HEK293 (cell line): Measurements from ENCODE around the gene CBY2.

Experiments used
- CTCF ChIA-PET: fragments of 350-600 bp; formaldehyde crosslinking; extraction: SDS; loops from one replicate; lab custom pipeline; 2021; ENCODE audit warnings: antibody characterized with exemption; lab: Yijun Ruan, JAX
- POLR2A ChIA-PET: fragments of 300-600 bp; formaldehyde crosslinking; extraction: SDS; loops from one replicate; lab custom pipeline; 2020; ENCODE audit warnings: antibody characterized with exemption, inconsistent platforms; lab: Yijun Ruan, JAX
- H3K27ac ChIP-seq: fragments of 200-500 bp; sonication (Bioruptor generic); 2 replicates; pipeline ENCODE4 v1.5.1; 2014; ENCODE audit warnings: low read depth, low read length, control low read depth, inconsistent platforms; ENCODE audit errors: extremely low read depth
- H3K36me3 ChIP-seq, 2 experiments: fragments of 200-500 bp in 1 of 2; sonication (Bioruptor generic) in 1 of 2; 1 replicate in 1 of 2; 2 replicates in 1 of 2; pipeline ENCODE4 v1.5.1; 2014 to 2017; ENCODE audit warnings: inconsistent platforms in 2 of 2, low read length in 2 of 2; ENCODE audit not compliant: control insufficient read depth in 2 of 2, insufficient read depth in 1 of 2
- H3K4me1 ChIP-seq: fragments of 200-500 bp; sonication (Bioruptor generic); 2 replicates; pipeline ENCODE4 v1.5.1; 2014; ENCODE audit warnings: mild to moderate bottlenecking, low read length, inconsistent platforms; ENCODE audit not compliant: control insufficient read depth, insufficient read depth
- H3K4me3 ChIP-seq: 2 replicates; pipeline ENCODE4 v1.5.1; 2011; ENCODE audit warnings: low read depth, mild to moderate bottlenecking, control low read depth, low read length, moderate library complexity
- H3K9me3 ChIP-seq: fragments of 200-500 bp; sonication (Bioruptor generic); 2 replicates; pipeline ENCODE4 v1.5.1; 2014; ENCODE audit warnings: low read depth, low read length, inconsistent platforms; ENCODE audit not compliant: control insufficient read depth, insufficient read depth
- GLI4 ChIP-seq: fragments of 450-650 bp; formaldehyde crosslinking; IDR thresholded peaks from 2 replicates; pipeline ENCODE4 v1.5.1; 2016; ENCODE audit warnings: missing biosample characterization, missing genetic modification characterization
- HOXD13 ChIP-seq: sonication (generic); formaldehyde crosslinking; IDR thresholded peaks from 2 replicates; pipeline ENCODE4 v1.8.0; 2022; ENCODE audit warnings: missing genetic modification reagents, borderline replicate concordance
- MEIS1 ChIP-seq: sonication (generic); formaldehyde crosslinking; IDR thresholded peaks from 2 replicates; pipeline ENCODE4 v1.8.1; 2022; ENCODE audit warnings: missing genetic modification reagents, mild to moderate bottlenecking, borderline replicate concordance
- TSHZ1 ChIP-seq: fragments of 450-650 bp; formaldehyde crosslinking; IDR thresholded peaks from 2 replicates; pipeline ENCODE4 v1.5.1; 2016; ENCODE audit warnings: missing biosample characterization, missing genetic modification characterization, borderline replicate concordance
- ZBTB20 ChIP-seq: fragments of 450-650 bp; formaldehyde crosslinking; IDR thresholded peaks from 2 replicates; pipeline ENCODE4 v1.5.1; 2016; ENCODE audit warnings: missing biosample characterization, missing genetic modification characterization
- ZIC2 ChIP-seq: fragments of 450-650 bp; formaldehyde crosslinking; IDR thresholded peaks from 2 replicates; pipeline ENCODE4 v1.5.1; 2016; ENCODE audit warnings: missing biosample characterization, missing genetic modification characterization
- ZNF280C ChIP-seq: fragments of 450-650 bp; formaldehyde crosslinking; IDR thresholded peaks from 2 replicates; pipeline ENCODE4 v1.5.1; 2016; ENCODE audit warnings: missing biosample characterization, missing genetic modification characterization
- ZNF391 ChIP-seq: fragments of 450-650 bp; formaldehyde crosslinking; IDR thresholded peaks from 2 replicates; pipeline ENCODE4 v1.5.1; 2016; ENCODE audit warnings: low read depth, missing biosample characterization, missing genetic modification characterization, borderline replicate concordance
- ZNF433 ChIP-seq: fragments of 450-650 bp; formaldehyde crosslinking; IDR thresholded peaks from 2 replicates; pipeline ENCODE4 v1.5.1; 2016; ENCODE audit warnings: missing biosample characterization, missing genetic modification characterization, low read depth
- ZNF518A ChIP-seq: fragments of 450-650 bp; formaldehyde crosslinking; conservative IDR thresholded peaks from 2 replicates; pipeline ENCODE4 v1.5.1; 2016; ENCODE audit warnings: low read depth, missing biosample characterization, missing genetic modification characterization
- ZNF529 ChIP-seq: fragments of 450-650 bp; formaldehyde crosslinking; IDR thresholded peaks from 2 replicates; pipeline ENCODE4 v1.5.1; 2017; ENCODE audit warnings: missing genetic modification characterization, missing biosample characterization; ENCODE audit not compliant: insufficient replicate concordance
- ZNF558 ChIP-seq: fragments of 450-650 bp; formaldehyde crosslinking; IDR thresholded peaks from 2 replicates; pipeline ENCODE4 v1.5.1; 2016; ENCODE audit warnings: missing biosample characterization, missing genetic modification characterization
- TF ChIP-seq, protein P1 (sequence below): fragments of 450-650 bp; formaldehyde crosslinking; IDR thresholded peaks from 2 replicates; pipeline ENCODE4 v1.5.1; 2017; ENCODE audit warnings: missing biosample characterization, missing genetic modification characterization
- TF ChIP-seq, protein P2 (sequence below): fragments of 450-650 bp; formaldehyde crosslinking; IDR thresholded peaks from 2 replicates; pipeline ENCODE4 v1.5.1; 2017; ENCODE audit warnings: missing biosample characterization, missing genetic modification characterization
- TF ChIP-seq, protein P3 (sequence below): fragments of 450-650 bp; formaldehyde crosslinking; IDR thresholded peaks from 2 replicates; pipeline ENCODE4 v1.5.1; 2016; ENCODE audit warnings: missing biosample characterization, missing genetic modification characterization

The CBY2 gene

DNA sequence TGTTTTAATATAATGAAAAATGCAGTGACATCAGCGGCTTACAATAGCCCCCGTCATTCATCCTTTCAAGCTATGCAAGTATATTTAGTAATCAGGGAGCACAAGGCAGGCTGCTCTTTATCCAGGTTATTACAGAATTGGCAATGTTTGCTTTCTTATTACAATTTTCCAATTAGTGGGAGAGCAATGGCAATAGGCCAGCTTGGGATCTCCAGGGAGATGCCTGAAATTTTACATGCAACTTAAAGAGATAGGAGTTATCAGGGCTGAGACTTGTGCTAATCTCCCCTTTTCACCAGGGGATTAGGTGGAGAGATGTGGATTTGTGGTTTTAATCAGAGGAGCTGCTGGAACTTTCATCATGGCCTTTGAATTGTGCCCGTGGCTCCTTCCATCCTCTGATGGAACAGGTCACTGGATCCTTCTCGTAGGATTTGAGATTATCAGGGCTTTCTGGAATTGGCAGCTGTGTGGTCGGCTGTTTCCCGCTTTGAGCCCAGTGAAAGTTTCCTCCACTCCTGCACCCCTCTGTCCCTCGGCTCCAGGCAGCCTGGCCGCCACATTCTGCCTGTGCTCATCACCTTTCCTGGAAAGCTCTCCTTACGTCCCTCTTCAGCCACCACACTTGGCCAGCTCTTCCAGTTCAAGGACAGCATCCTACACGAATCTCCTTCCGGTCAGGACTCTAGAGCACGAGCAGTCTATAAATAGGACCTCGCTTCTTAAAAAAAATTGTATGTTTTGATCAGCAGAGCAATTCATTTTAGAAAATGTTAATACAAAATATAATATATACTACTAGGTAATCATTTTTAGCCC, 47.0 kb downstream of the CBY2 start (continued):
- TF ChIP-seq ZNF280C (tag by site-specific recombination) (no peak), GLI4 (no peak), ZNF518A (tag by site-specific recombination) (no peak), ZNF391 (tag by site-specific recombination) (no peak), ZNF558 (tag by site-specific recombination) (no peak)
- TF ChIP-seq, protein P1, sequence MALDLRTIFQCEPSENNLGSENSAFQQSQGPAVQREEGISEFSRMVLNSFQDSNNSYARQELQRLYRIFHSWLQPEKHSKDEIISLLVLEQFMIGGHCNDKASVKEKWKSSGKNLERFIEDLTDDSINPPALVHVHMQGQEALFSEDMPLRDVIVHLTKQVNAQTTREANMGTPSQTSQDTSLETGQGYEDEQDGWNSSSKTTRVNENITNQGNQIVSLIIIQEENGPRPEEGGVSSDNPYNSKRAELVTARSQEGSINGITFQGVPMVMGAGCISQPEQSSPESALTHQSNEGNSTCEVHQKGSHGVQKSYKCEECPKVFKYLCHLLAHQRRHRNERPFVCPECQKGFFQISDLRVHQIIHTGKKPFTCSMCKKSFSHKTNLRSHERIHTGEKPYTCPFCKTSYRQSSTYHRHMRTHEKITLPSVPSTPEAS (tag by site-specific recombination): no peak
- TF ChIP-seq, protein P2, sequence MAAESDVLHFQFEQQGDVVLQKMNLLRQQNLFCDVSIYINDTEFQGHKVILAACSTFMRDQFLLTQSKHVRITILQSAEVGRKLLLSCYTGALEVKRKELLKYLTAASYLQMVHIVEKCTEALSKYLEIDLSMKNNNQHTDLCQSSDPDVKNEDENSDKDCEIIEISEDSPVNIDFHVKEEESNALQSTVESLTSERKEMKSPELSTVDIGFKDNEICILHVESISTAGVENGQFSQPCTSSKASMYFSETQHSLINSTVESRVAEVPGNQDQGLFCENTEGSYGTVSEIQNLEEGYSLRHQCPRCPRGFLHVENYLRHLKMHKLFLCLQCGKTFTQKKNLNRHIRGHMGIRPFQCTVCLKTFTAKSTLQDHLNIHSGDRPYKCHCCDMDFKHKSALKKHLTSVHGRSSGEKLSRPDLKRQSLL (tag by site-specific recombination): no peak
- TF ChIP-seq, protein P3, sequence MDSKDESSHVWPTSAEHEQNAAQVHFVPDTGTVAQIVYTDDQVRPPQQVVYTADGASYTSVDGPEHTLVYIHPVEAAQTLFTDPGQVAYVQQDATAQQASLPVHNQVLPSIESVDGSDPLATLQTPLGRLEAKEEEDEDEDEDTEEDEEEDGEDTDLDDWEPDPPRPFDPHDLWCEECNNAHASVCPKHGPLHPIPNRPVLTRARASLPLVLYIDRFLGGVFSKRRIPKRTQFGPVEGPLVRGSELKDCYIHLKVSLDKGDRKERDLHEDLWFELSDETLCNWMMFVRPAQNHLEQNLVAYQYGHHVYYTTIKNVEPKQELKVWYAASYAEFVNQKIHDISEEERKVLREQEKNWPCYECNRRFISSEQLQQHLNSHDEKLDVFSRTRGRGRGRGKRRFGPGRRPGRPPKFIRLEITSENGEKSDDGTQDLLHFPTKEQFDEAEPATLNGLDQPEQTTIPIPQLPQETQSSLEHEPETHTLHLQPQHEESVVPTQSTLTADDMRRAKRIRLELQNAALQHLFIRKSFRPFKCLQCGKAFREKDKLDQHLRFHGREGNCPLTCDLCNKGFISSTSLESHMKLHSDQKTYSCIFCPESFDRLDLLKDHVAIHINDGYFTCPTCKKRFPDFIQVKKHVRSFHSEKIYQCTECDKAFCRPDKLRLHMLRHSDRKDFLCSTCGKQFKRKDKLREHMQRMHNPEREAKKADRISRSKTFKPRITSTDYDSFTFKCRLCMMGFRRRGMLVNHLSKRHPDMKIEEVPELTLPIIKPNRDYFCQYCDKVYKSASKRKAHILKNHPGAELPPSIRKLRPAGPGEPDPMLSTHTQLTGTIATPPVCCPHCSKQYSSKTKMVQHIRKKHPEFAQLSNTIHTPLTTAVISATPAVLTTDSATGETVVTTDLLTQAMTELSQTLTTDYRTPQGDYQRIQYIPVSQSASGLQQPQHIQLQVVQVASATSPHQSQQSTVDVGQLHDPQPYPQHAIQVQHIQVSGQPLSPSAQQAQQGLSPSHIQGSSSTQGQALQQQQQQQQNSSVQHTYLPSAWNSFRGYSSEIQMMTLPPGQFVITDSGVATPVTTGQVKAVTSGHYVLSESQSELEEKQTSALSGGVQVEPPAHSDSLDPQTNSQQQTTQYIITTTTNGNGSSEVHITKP (tag by site-specific recombination): 0 out of 2 replicates have a peak, but pooled peaks have one; percentile 37

DNA sequence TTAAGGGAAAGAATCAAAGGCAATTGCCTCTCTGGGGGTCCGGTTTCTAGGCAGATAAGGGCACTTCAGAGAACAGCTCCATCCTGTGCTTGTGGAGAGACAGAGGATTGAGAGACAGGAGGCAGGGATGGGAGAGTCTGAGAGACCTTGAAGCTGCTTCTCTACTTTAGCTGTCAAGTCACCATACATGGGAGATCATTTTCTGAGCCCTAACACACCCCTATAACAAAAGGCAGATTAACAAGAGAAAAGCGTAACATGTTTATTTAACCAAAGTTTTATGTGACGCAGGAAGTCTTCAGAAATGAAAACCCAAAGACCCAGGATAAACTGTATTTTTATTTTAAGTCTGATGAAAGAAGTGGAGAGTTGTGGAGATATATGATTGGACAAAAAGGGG, 48.4 kb downstream of the CBY2 start:
- POLR2A ChIA-PET: no interaction called here
- no peak overlapping the region for H3K4me3 ChIP-seq
- no peaks in the 10 kb centered on the region for H3K36me3 ChIP-seq
- H3K27ac ChIP-seq: no peak overlapping the region
- H3K9me3 ChIP-seq: no peaks in the 10 kb centered on the region
- H3K4me1 ChIP-seq: peaks cover 10% of the 10 kb centered on the region
- CTCF ChIA-PET: no interaction called here
- TF ChIP-seq MEIS1 (CRISPR knock-in tag) (no peak), ZIC2 (tag by site-specific recombination) (no peak), ZNF433 (tag by site-specific recombination) (no peak), ZNF529 (no peak), HOXD13 (no peak), TSHZ1 (tag by site-specific recombination) (no peak), ZBTB20 (no peak)
